ENCODE measurements around the gene GLE1.

GLE1 gene, protein sequence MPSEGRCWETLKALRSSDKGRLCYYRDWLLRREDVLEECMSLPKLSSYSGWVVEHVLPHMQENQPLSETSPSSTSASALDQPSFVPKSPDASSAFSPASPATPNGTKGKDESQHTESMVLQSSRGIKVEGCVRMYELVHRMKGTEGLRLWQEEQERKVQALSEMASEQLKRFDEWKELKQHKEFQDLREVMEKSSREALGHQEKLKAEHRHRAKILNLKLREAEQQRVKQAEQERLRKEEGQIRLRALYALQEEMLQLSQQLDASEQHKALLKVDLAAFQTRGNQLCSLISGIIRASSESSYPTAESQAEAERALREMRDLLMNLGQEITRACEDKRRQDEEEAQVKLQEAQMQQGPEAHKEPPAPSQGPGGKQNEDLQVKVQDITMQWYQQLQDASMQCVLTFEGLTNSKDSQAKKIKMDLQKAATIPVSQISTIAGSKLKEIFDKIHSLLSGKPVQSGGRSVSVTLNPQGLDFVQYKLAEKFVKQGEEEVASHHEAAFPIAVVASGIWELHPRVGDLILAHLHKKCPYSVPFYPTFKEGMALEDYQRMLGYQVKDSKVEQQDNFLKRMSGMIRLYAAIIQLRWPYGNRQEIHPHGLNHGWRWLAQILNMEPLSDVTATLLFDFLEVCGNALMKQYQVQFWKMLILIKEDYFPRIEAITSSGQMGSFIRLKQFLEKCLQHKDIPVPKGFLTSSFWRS
- total RNA-seq = 27.1 to 37.8 (median 30.1) reads per million in 3 donors

DNA sequence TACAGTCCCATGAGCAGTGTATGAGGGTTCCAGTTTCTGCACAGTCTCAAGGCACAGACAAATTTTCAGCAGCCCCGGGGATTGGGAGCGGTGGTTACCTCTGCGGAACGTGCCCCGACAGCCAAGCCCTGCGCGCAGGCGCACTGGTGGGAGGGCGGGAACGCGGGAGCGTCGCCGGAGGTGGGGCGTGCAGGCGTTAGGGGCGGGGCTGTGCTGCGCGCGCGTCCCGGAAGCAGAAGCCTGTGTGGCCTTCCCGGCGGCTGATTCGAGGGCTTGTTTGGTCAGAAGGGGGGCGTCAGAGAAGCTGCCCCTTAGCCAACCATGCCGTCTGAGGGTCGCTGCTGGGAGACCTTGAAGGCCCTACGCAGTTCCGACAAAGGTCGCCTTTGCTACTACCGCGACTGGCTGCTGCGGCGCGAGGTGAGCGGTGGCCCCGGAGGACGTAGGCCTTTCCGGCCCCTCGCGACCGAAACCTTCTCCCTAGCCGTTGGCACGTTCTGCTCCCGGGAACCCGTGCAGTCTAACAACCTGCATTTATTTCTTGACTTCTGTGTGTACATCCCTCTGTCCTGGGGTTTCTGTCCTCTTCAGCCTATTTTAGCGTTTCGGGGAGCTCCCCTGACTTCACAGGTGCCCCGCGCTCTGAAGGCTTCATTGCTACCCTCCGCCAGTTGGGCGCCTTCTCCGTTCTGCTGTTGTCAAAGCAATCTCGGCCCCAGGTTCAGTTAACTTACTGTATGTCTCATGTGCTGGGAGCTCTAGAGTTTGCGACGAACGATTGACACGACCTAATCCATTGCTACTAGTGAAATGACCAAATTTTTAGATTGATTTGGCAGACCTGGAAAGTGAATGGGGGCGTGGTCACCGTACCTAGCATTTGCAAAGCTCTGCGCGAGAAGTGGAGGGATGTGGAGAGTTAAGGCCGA lies at the start of gene GLE1:
GLE1 (plus strand) TSS at position 235 of the 929 bp plus-strand sequence; CDS start at position 322, 87 bp downstream.
- peak; percentile 92 to 96 (median 94) for DNase-seq
- Histone ChIP-seq H3K36me3 (ENCODE audit: control insufficient read depth, insufficient read depth, low read length) (peaks cover 25% of the 10 kb centered on the region), H3K27me3 (replicated peaks; ENCODE audit: control insufficient read depth, insufficient read depth, low read length, poor library complexity, severe bottlenecking) (no peaks in the 10 kb centered on the region), H3K4me1 (ENCODE audit: control insufficient read depth, insufficient read depth, low read length, poor library complexity, severe bottlenecking) (no peaks in the 10 kb centered on the region), H3K4me3 (ENCODE audit: insufficient read depth, low read depth, low read length, poor library complexity, severe bottlenecking) (peak within 1 kb of the TSS; percentile 96), H3K27ac (ENCODE audit: insufficient read depth, low read length, poor library complexity, severe bottlenecking) (peak within 1 kb of the TSS; percentile 85), H3K9me3 (ENCODE audit: control insufficient read depth, low read length) (no peaks in the 10 kb centered on the region)

DNA sequence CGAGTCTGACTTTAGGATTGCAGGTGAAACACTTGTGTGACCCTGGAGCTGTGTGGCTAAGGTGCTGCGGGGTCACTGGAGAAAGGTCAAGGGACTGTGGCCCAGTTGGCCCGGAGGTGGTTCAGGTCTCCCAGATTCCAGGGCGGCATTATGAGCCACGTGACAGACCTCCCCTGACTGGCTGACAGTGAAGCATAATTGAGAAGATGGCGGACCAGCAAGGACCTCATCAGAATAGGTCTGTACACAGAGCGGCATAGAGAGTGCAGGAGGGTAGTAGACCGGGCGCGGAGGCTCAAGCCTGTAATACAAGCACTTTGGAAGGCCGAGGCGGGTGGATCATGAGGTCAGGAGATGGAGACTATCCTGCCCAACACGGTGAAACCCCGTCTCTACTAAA lies 49.5 kb upstream of the GLE1 start:
- Histone ChIP-seq H3K9me3 (ENCODE audit: control insufficient read depth, low read length) (no peaks in the 10 kb centered on the region), H3K27me3 (replicated peaks; ENCODE audit: control insufficient read depth, insufficient read depth, low read length, poor library complexity, severe bottlenecking) (no peaks in the 10 kb centered on the region), H3K27ac (ENCODE audit: insufficient read depth, low read length, poor library complexity, severe bottlenecking) (no peak overlapping the region), H3K4me3 (ENCODE audit: insufficient read depth, low read depth, low read length, poor library complexity, severe bottlenecking) (no peak overlapping the region), H3K4me1 (ENCODE audit: control insufficient read depth, insufficient read depth, low read length, poor library complexity, severe bottlenecking) (peaks cover 10% of the 10 kb centered on the region), H3K36me3 (ENCODE audit: control insufficient read depth, insufficient read depth, low read length) (peaks cover 2% of the 10 kb centered on the region)
- DNase-seq = no peak

DNA sequence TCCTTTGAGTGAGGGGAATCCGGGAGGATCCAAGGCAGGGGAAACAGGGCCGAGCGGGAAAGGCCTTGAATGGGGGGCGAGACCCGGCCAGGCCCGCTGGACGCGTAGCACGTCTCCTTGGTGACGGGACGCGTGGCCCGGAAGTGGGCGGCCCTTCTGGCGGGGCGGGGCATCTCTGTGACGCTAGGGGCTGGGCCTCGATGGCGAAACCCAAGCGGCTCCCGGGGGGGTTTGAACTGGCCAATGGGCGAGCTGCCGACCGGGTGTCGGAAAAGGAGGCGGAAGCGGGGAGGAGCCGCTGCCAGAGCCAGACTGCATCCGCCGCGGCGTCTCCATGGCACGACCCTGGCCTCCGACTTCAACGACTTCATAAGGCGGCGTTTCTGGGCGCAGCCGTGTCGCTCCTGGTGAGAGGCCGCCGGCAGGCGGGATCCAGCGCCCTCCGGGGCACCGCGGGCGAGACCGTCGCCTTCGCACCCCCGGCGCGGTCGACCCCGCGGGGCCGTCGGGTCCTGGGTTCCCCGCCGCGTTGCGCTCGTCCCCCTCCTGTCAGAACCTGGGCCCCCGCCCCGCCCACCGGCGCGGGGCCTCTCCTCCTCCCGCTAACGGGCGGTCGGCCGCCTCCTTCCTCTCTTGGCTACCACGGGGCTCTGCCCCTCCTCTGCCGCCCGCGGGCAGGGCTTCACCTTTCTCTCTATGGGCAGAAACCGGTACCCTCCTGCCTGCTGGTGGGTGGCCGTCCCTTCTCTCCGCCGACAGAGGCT lies 48.5 kb upstream of the GLE1 start, which contains the start of gene ODF2:
ODF2 (plus strand) TSS at position 158 of the 764 bp plus-strand sequence; CDS start at position 244, 86 bp downstream.
- Histone ChIP-seq H3K4me3 (ENCODE audit: insufficient read depth, low read depth, low read length, poor library complexity, severe bottlenecking) (peak within 1 kb of the TSS; percentile 93), H3K4me1 (ENCODE audit: control insufficient read depth, insufficient read depth, low read length, poor library complexity, severe bottlenecking) (peaks cover 10% of the 10 kb centered on the region), H3K9me3 (ENCODE audit: control insufficient read depth, low read length) (no peaks in the 10 kb centered on the region), H3K36me3 (ENCODE audit: control insufficient read depth, insufficient read depth, low read length) (peaks cover 12% of the 10 kb centered on the region), H3K27ac (ENCODE audit: insufficient read depth, low read length, poor library complexity, severe bottlenecking) (peak within 1 kb of the TSS; percentile 89), H3K27me3 (replicated peaks; ENCODE audit: control insufficient read depth, insufficient read depth, low read length, poor library complexity, severe bottlenecking) (no peaks in the 10 kb centered on the region)
- peak; percentile 96 to 98 (median 97) for DNase-seq

DNA sequence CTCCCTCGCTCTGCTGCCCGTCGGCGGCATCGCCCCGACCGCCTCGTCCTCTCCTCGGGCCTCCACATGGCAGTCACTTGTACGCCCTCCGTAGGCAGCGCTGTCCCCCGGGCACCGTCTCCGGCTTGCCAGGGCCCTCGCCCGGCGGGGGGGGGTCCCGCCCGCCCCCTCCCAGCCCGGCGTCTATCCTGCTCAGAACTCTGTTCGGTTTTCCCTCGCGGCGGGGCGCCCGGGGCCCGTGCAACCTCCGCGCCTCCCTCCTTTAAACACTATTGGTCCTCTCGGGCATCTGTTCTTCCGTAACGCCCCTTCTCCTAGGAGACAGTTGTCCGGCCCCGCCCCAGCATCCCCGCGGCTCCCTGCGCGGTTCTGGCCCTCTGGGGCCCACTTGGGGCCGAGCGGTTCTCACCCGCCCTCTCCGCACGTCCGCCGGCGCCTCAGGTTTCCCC lies 47.9 kb upstream of the GLE1 start:
- no peaks in the 10 kb centered on the region for H3K27me3 ChIP-seq (replicated peaks; ENCODE audit: control insufficient read depth, insufficient read depth, low read length, poor library complexity, severe bottlenecking)
- H3K27ac ChIP-seq (ENCODE audit: insufficient read depth, low read length, poor library complexity, severe bottlenecking) = peak overlapping the region; percentile 89
- DNase-seq = peak; percentile 33 to 64 (median 58)
- peaks cover 10% of the 10 kb centered on the region for H3K4me1 ChIP-seq (ENCODE audit: control insufficient read depth, insufficient read depth, low read length, poor library complexity, severe bottlenecking)
- peak overlapping the region; percentile 93 for H3K4me3 ChIP-seq (ENCODE audit: insufficient read depth, low read depth, low read length, poor library complexity, severe bottlenecking)
- peaks cover 18% of the 10 kb centered on the region for H3K36me3 ChIP-seq (ENCODE audit: control insufficient read depth, insufficient read depth, low read length)
- no peaks in the 10 kb centered on the region for H3K9me3 ChIP-seq (ENCODE audit: control insufficient read depth, low read length)

- no peak for DNase-seq
- Histone ChIP-seq H3K4me1 (ENCODE audit: control insufficient read depth, insufficient read depth, low read length, poor library complexity, severe bottlenecking) (peaks cover 10% of the 10 kb centered on the region), H3K27me3 (replicated peaks; ENCODE audit: control insufficient read depth, insufficient read depth, low read length, poor library complexity, severe bottlenecking) (no peaks in the 10 kb centered on the region), H3K27ac (ENCODE audit: insufficient read depth, low read length, poor library complexity, severe bottlenecking) (peak overlapping the region; percentile 89), H3K36me3 (ENCODE audit: control insufficient read depth, insufficient read depth, low read length) (peaks cover 24% of the 10 kb centered on the region), H3K4me3 (ENCODE audit: insufficient read depth, low read depth, low read length, poor library complexity, severe bottlenecking) (peak overlapping the region; percentile 93), H3K9me3 (ENCODE audit: control insufficient read depth, low read length) (no peaks in the 10 kb centered on the region)
These were observed 47.3 kb upstream of the GLE1 start for GRCh38 chr9:128457207-128457606.

- H3K27ac ChIP-seq (ENCODE audit: insufficient read depth, low read length, poor library complexity, severe bottlenecking) = no peak overlapping the region
- peaks cover 10% of the 10 kb centered on the region for H3K4me1 ChIP-seq (ENCODE audit: control insufficient read depth, insufficient read depth, low read length, poor library complexity, severe bottlenecking)
- H3K36me3 ChIP-seq (ENCODE audit: control insufficient read depth, insufficient read depth, low read length) = peaks cover 26% of the 10 kb centered on the region
- no peak overlapping the region for H3K4me3 ChIP-seq (ENCODE audit: insufficient read depth, low read depth, low read length, poor library complexity, severe bottlenecking)
- DNase-seq = no peak
- H3K9me3 ChIP-seq (ENCODE audit: control insufficient read depth, low read length) = no peaks in the 10 kb centered on the region
- no peaks in the 10 kb centered on the region for H3K27me3 ChIP-seq (replicated peaks; ENCODE audit: control insufficient read depth, insufficient read depth, low read length, poor library complexity, severe bottlenecking)
These were observed 45.5 kb upstream of the GLE1 start for GRCh38 chr9:128459011-128459410.

DNA sequence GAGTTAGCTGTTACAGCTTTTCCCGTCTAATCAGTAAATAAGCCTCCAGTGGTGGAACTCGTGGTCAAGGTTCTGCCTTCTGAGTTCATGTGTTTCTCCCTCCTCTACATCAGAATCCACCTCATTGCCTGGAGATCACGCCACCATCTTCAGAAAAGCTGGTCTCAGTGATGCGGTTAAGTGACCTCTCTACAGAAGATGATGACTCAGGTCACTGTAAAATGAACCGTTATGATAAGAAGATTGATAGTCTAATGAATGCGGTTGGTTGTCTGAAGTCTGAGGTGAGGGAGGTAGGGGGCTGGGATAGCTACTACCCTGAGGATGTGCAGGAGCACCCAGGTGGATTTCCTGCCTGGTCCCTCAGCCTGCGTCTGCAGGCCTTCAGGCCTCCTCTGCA lies 35.4 kb upstream of the GLE1 start:
- no peaks in the 10 kb centered on the region for H3K9me3 ChIP-seq (ENCODE audit: control insufficient read depth, low read length)
- no peak overlapping the region for H3K4me3 ChIP-seq (ENCODE audit: insufficient read depth, low read depth, low read length, poor library complexity, severe bottlenecking)
- H3K27ac ChIP-seq (ENCODE audit: insufficient read depth, low read length, poor library complexity, severe bottlenecking) = no peak overlapping the region
- DNase-seq = no peak
- peaks cover 14% of the 10 kb centered on the region for H3K36me3 ChIP-seq (ENCODE audit: control insufficient read depth, insufficient read depth, low read length)
- no peaks in the 10 kb centered on the region for H3K27me3 ChIP-seq (replicated peaks; ENCODE audit: control insufficient read depth, insufficient read depth, low read length, poor library complexity, severe bottlenecking)
- H3K4me1 ChIP-seq (ENCODE audit: control insufficient read depth, insufficient read depth, low read length, poor library complexity, severe bottlenecking) = no peaks in the 10 kb centered on the region

DNA sequence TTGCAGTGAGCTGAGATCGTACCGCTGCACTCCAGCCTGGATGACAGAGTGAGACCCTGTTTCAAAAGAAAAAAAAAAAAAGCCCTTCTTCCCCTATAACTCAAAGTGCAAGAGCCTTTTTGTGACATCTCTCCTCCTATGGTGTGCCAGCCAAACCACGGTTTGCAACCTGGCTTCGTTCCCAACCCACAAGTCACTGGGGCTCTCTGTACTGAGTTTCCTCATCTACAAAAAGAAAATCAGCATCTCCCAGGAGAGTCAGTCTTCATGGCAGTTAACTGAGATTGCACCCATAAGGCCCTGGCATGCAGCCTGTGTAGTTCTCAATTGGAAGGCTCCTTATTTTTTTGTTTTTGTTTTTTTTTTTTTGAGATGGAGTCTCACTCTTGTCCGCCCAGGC lies 34.0 kb upstream of the GLE1 start:
- no peaks in the 10 kb centered on the region for H3K27me3 ChIP-seq (replicated peaks; ENCODE audit: control insufficient read depth, insufficient read depth, low read length, poor library complexity, severe bottlenecking)
- H3K4me1 ChIP-seq (ENCODE audit: control insufficient read depth, insufficient read depth, low read length, poor library complexity, severe bottlenecking) = no peaks in the 10 kb centered on the region
- no peak for DNase-seq
- no peak overlapping the region for H3K27ac ChIP-seq (ENCODE audit: insufficient read depth, low read length, poor library complexity, severe bottlenecking)
- no peak overlapping the region for H3K4me3 ChIP-seq (ENCODE audit: insufficient read depth, low read depth, low read length, poor library complexity, severe bottlenecking)
- no peaks in the 10 kb centered on the region for H3K9me3 ChIP-seq (ENCODE audit: control insufficient read depth, low read length)
- peaks cover 16% of the 10 kb centered on the region for H3K36me3 ChIP-seq (ENCODE audit: control insufficient read depth, insufficient read depth, low read length)

- Histone ChIP-seq H3K27me3 (replicated peaks; ENCODE audit: control insufficient read depth, insufficient read depth, low read length, poor library complexity, severe bottlenecking) (no peaks in the 10 kb centered on the region), H3K9me3 (ENCODE audit: control insufficient read depth, low read length) (no peaks in the 10 kb centered on the region), H3K36me3 (ENCODE audit: control insufficient read depth, insufficient read depth, low read length) (peaks cover 20% of the 10 kb centered on the region), H3K27ac (ENCODE audit: insufficient read depth, low read length, poor library complexity, severe bottlenecking) (no peak overlapping the region), H3K4me3 (ENCODE audit: insufficient read depth, low read depth, low read length, poor library complexity, severe bottlenecking) (no peak overlapping the region), H3K4me1 (ENCODE audit: control insufficient read depth, insufficient read depth, low read length, poor library complexity, severe bottlenecking) (no peaks in the 10 kb centered on the region)
- DNase-seq = no peak
These were observed 31.4 kb upstream of the GLE1 start for GRCh38 chr9:128473104-128473503.

All from effector memory CD4-positive, alpha-beta T cell (primary cell).